BJ (cell line): Measurements from ENCODE around the gene RBMX. TPM values are rescaled to one million over a fixed set of nuclear protein-coding genes. Genes with fewer than 3 reads are reported as not detected.

Experiments
- CTCF ChIA-PET: fragments of 350-600 bp; formaldehyde crosslinking; extraction: SDS; loops from one replicate; lab custom pipeline; 2021; ENCODE audit warnings: antibody characterized with exemption, inconsistent platforms; lab: Yijun Ruan, JAX
- POLR2A ChIA-PET: fragments of 300-600 bp; sonication (Branson Sonifier 250); formaldehyde crosslinking; extraction: SDS; loops from one replicate; lab custom pipeline; 2021; ENCODE audit warnings: antibody characterized with exemption; lab: Charles Lee
- DNase-seq: peaks from one replicate; pipeline ENCODE4 v3.0.0-alpha.2; 2011; ENCODE audit warnings: low read depth
- H3K27me3 ChIP-seq: 2 replicates; pipeline ENCODE4 v1.6.0; 2011; ENCODE audit warnings: low read length; ENCODE audit not compliant: control insufficient read depth, insufficient read depth
- H3K36me3 ChIP-seq: 2 replicates; pipeline ENCODE4 v1.5.1; 2011; ENCODE audit warnings: low read length; ENCODE audit not compliant: control insufficient read depth, insufficient read depth
- H3K4me3 ChIP-seq: 2 replicates; pipeline ENCODE4 v1.5.1; 2011; ENCODE audit warnings: low read depth, mild to moderate bottlenecking, control low read depth, low read length
- CTCF ChIP-seq: IDR thresholded peaks from 2 replicates; pipeline ENCODE4 v1.5.1; 2011; ENCODE audit warnings: low read depth, mild to moderate bottlenecking, control low read depth, inconsistent platforms, low read length, moderate library complexity; ENCODE audit not compliant: insufficient read depth
- polyA plus RNA-seq: library from polyadenylated mRNA; depleted of rRNA; stranded (reverse); fragments of >200 nt; gene quantifications from 2 replicates; pipeline ENCODE4 v1.2.3, GENCODE V29; 2011

RBMX gene
- polyA plus RNA-seq, 1 experiment, result 73.5 TPM

- no peak for DNase-seq
- Histone ChIP-seq H3K36me3 (no peaks in the 10 kb centered on the region; the same call in 1 of the 2 replicates), H3K27me3 (no peaks in the 10 kb centered on the region), H3K4me3 (no peak overlapping the region)
- POLR2A ChIA-PET, result no interaction called here
- TF ChIP-seq CTCF, result no peak
- CTCF ChIA-PET, result no interaction called here
These were observed 15.0 kb downstream of the RBMX start for GRCh38 chrX:136865270-136866158.

DNA sequence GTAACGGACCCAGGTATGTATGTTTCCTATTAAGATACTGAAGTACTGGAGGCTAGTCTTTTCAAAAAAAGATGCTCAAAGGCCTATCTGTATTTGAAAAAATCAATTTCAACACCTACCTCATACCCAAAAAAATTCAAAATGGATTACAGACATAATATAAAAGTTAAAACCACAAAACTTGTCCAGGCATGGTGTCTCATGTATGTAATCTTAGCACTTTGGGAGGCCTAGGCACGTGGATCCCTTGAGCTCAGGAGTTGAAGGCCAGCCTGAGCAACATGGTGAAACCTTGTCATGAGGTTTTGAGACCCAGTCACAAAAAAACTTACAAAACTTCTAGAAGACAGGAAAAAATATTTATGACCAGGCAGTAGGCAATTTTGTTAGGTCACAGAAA lies 16.7 kb downstream of the RBMX start:
- H3K4me3 ChIP-seq, result no peak overlapping the region
- CTCF ChIA-PET, result no interaction called here
- H3K27me3 ChIP-seq, result no peaks in the 10 kb centered on the region
- no peaks in the 10 kb centered on the region; the same call in 1 of the 2 replicates for H3K36me3 ChIP-seq
- POLR2A ChIA-PET, result no interaction called here
- no peak for TF ChIP-seq CTCF
- no peak for DNase-seq

DNA sequence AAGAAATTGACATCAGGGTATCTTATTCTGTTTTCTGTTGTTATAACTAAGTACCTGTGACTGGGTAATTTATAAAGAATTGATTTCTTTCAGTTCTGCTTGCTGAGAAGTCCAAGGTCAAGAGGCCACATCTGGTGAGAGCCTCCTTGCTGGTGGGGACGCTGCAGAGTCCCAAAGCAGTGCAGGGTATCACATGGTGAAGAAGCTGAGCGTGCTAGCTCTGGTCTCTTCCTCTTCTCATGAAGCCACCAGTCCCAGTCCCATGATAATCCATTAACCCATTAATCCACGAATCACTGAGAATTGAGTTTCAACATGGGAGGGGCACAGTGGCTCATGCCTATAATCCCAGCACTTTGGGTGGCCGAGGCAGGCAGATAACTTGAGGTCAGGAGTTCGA lies 18.0 kb downstream of the RBMX start:
- TF ChIP-seq CTCF, result no peak
- Histone ChIP-seq H3K36me3 (no peaks in the 10 kb centered on the region; the same call in 1 of the 2 replicates), H3K27me3 (no peaks in the 10 kb centered on the region), H3K4me3 (no peak overlapping the region)
- ChIA-PET CTCF (no interaction called here), POLR2A (no interaction called here)
- no peak for DNase-seq

DNA sequence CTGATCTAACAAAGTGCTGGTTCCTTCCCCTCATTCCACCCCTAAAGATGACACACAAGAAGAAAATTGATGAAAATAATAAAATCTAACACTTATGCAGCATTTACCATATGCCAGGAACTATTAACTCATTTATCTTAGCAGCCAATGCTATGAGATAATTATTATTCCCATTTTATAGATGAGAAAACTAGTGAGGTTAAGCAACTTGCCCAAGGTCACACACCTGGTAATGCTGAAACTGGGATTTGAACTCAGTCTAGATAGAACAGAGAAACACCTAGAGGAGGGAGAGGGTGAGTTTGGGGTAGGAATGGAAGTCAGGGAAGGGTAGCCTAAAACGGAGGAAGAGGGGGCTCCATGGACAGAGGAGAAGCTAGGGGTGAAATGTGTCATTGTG lies 18.6 kb downstream of the RBMX start:
- CTCF ChIA-PET, result no interaction called here
- POLR2A ChIA-PET, result no interaction called here

More for the DNA sequence above, 18.6 kb downstream of the RBMX start:
- no peak for TF ChIP-seq CTCF
- DNase-seq, result no peak
- Histone ChIP-seq H3K36me3 (no peaks in the 10 kb centered on the region; the same call in 1 of the 2 replicates), H3K4me3 (no peak overlapping the region), H3K27me3 (no peaks in the 10 kb centered on the region)
